HG02938 (cell line): Measurements from ENCODE around the gene SGPL1.
"Not testable (repeated sequence)": the region's sequence is repeated elsewhere in the genome, so short reads cannot be mapped to it uniquely, and the experiment has no call there.

ENCODE experiments used
- ATAC-seq: cut with Tn5 transposase; IDR thresholded peaks from one replicate; pipeline ENCODE4 v1.9.1; 2021; ENCODE audit warnings: mild to moderate bottlenecking, moderate library complexity; ENCODE audit not compliant: unreplicated experiment

SGPL1 gene

GRCh38 chr10:70917226-70917625, 101.5 kb downstream of the SGPL1 start:
- ATAC-seq: no peak

- no peak for ATAC-seq
Measured at GRCh38 chr10:70917635-70918034, 101.9 kb downstream of the SGPL1 start.

- ATAC-seq: no peak
Measured at GRCh38 chr10:70918851-70919530, 103.2 kb downstream of the SGPL1 start.

- not testable (repeated sequence) for ATAC-seq
Measured at GRCh38 chr10:70919906-70920305, 104.2 kb downstream of the SGPL1 start.

- ATAC-seq: no peak
Measured at GRCh38 chr10:70920519-70920918, 104.8 kb downstream of the SGPL1 start.

- no peak for ATAC-seq
Measured at GRCh38 chr10:70921285-70921684, 105.5 kb downstream of the SGPL1 start.

GRCh38 chr10:70923696-70924095, 107.9 kb downstream of the SGPL1 start:
- ATAC-seq: no peak

- ATAC-seq: no peak
Measured at GRCh38 chr10:70925377-70926225, 109.9 kb downstream of the SGPL1 start.

- ATAC-seq: no peak
Measured at GRCh38 chr10:70926226-70927000, 110.7 kb downstream of the SGPL1 start.

GRCh38 chr10:70927189-70927943, 111.6 kb downstream of the SGPL1 start:
- ATAC-seq: no peak

GRCh38 chr10:70928140-70928539, 112.4 kb downstream of the SGPL1 start:
- no peak for ATAC-seq

- no peak for ATAC-seq
Measured at GRCh38 chr10:70930263-70931000, 114.7 kb downstream of the SGPL1 start.
